ENCODE measurements around the gene ARHGEF17. TPM values are rescaled to one million over a fixed set of nuclear protein-coding genes. Genes with fewer than 3 reads are reported as not detected.

The ARHGEF17 gene
- total and polyA plus RNA-seq, 2 of the 8 experiments (the other 6 are each of a cell fraction or from before 2014, with no cell fraction given), result 11.3 to 14.6 TPM

DNA sequence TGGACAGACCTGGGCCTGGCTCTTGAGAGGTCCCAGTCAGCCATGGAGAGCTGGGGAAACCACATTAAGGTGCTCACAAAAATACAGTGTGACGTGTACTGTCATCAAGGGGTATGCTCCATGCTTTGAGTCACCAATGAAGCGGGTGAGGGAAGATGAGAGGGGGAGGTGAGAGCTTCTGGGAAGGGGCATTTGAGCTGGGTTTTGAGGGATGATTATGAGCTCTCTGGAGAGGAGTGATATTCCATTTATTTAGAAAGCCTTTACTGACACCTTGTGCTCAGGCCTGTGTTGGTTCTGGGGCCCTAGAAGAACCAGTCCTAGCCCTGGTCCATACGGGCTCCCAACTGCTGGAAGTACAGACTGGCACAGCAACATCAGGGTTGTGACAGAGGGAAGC, 10.4 kb upstream of the ARHGEF17 start:
- H4K20me1 ChIP-seq (replicated peaks in 1 of 2; ENCODE audit: control insufficient read depth in 1 of 2, insufficient read depth in 2 of 2, low read length in 2 of 2), result peaks cover 0 to 2% of the 10 kb centered on the region in 2 experiments
- no peak overlapping the region for H3K56ac ChIP-seq (replicated peaks; ENCODE audit: insufficient read length, low read depth, low read length)
- no peaks in the 10 kb centered on the region for H3K79me2 ChIP-seq (ENCODE audit: control insufficient read depth in 1 of 2, insufficient read depth in 2 of 2, low read length in 2 of 2)
- H3K9me3 ChIP-seq (ENCODE audit: insufficient read depth in 2 of 2, low read depth in 1 of 2, low read length in 1 of 2), result no peaks in the 10 kb centered on the region
- H3K4me3 ChIP-seq (ENCODE audit: extremely low read depth in 1 of 4, insufficient read depth in 2 of 4, low read depth in 3 of 4, low read length in 4 of 4), result no peak overlapping the region
- no peaks in the 10 kb centered on the region for H3K36me3 ChIP-seq (ENCODE audit: control insufficient read depth in 2 of 4, insufficient read depth in 4 of 4, low read length in 3 of 4)
- H3K18ac ChIP-seq (ENCODE audit: extremely low read depth, low read length), result no peak overlapping the region
- peaks cover 0 to 3% (median 2%) of the 10 kb centered on the region in 4 experiments; a peak in 3 of 7 replicates for H3K4me1 ChIP-seq (replicated peaks in 1 of 4; ENCODE audit: control insufficient read depth in 3 of 4, insufficient read depth in 4 of 4, low read length in 3 of 4)
- H3K14ac ChIP-seq (ENCODE audit: insufficient read length), result no peak overlapping the region
- ChIA-PET POLR2A (ENCODE audit: partially characterized antibody) (interaction anchor here (0.7 kb wide), 1 partner anchor 9 kb away, joined by 3 read pairs; no protein-coding TSS in a partner anchor), CTCF (ENCODE audit: partially characterized antibody) (interaction anchor here (0.7 to 19.0 kb wide), 24 partner anchors 9 to 410 kb away, joined by 3 to 233 read pairs (median 6); partner anchors contain the start of genes ARHGEF17 and P2RY6)
- DNase-seq (ENCODE audit: low read depth in 1 of 2, low spot score in 2 of 2), result no peak
- H3K27me3 ChIP-seq (replicated peaks in 1 of 4; ENCODE audit: control insufficient read depth in 3 of 4, extremely low read depth in 1 of 4, insufficient read depth in 3 of 4, low read length in 3 of 4), result peaks cover 0 to 19% (median 8%) of the 10 kb centered on the region in 4 experiments; a peak in 5 of 7 replicates
- H2AK5ac ChIP-seq (ENCODE audit: low read depth, low read length), result no peak overlapping the region
- H2AFZ ChIP-seq (ENCODE audit: low read length), result no peak overlapping the region
- H2BK15ac ChIP-seq (ENCODE audit: low read length), result no peak overlapping the region
- no peak overlapping the region for H4K8ac ChIP-seq (ENCODE audit: extremely low read depth, insufficient read depth, low read length)
- no peak for TF ChIP-seq CBX5 (IDR thresholded peaks at IDR 0.05; ENCODE audit: low read depth, low read length)
- TF ChIP-seq EGR1 (IDR thresholded peaks at IDR 0.05; ENCODE audit: borderline replicate concordance, low read depth, low read length), result no peak
- TF ChIP-seq CHD1 (IDR thresholded peaks at IDR 0.05; ENCODE audit: low read depth, low read length), result no peak
- TF ChIP-seq, protein P1, sequence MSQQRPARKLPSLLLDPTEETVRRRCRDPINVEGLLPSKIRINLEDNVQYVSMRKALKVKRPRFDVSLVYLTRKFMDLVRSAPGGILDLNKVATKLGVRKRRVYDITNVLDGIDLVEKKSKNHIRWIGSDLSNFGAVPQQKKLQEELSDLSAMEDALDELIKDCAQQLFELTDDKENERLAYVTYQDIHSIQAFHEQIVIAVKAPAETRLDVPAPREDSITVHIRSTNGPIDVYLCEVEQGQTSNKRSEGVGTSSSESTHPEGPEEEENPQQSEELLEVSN (IDR thresholded peaks at IDR 0.05), result no peak
- no peak for TF ChIP-seq CBX8 (IDR thresholded peaks at IDR 0.05; ENCODE audit: borderline replicate concordance, low read depth, low read length)
- no peak for TF ChIP-seq SAP30 (IDR thresholded peaks at IDR 0.05; ENCODE audit: insufficient read depth, insufficient replicate concordance, low read length)
- TF ChIP-seq ZNF274 (IDR thresholded peaks at IDR 0.05; ENCODE audit: borderline replicate concordance, extremely low read depth, low read length), result no peak
- no peak overlapping the region for H3K4ac ChIP-seq (replicated peaks; ENCODE audit: insufficient read length, low read depth, low read length)
- H3K23ac ChIP-seq (ENCODE audit: insufficient read length), result no peak overlapping the region
- FAIRE-seq, result no peak
- H2BK20ac ChIP-seq (ENCODE audit: low read length), result no peak overlapping the region
- no peak overlapping the region for H2BK120ac ChIP-seq (replicated peaks; ENCODE audit: low read depth, low read length)
- no peak overlapping the region for H3K27ac ChIP-seq (ENCODE audit: low read depth, low read length)
- no peak overlapping the region for H3K4me2 ChIP-seq (ENCODE audit: insufficient read depth in 1 of 2, low read depth in 2 of 2, low read length in 2 of 2)
- H4K5ac ChIP-seq (ENCODE audit: insufficient read length, low read depth, low read length), result no peak overlapping the region
- no peak overlapping the region for H2BK5ac ChIP-seq (ENCODE audit: low read depth, low read length)
- WGBS, 2 experiments (ENCODE audit: extremely low coverage in 1 of 2, insufficient coverage in 1 of 2, insufficient read length in 1 of 2, insufficient replicate concordance in 2 of 2, low coverage in 1 of 2, low lambda C conversion rate in 2 of 2, missing lambda C conversion rate in 1 of 2), result 89% methylated on average over 3 of the region's 3 CpGs; no CpG with 5 or more reads in 1 of the 2 experiments
- no peak overlapping the region for H3K9ac ChIP-seq (replicated peaks in 1 of 4; ENCODE audit: extremely low read depth in 1 of 4, low read depth in 3 of 4, low read length in 3 of 4)
- H3K23me2 ChIP-seq (ENCODE audit: low read depth, low read length), result peaks cover 2% of the 10 kb centered on the region; the same call in 1 of the 2 replicates
- H3K79me1 ChIP-seq (ENCODE audit: low read depth, low read length), result no peaks in the 10 kb centered on the region
- no peak overlapping the region for H4K91ac ChIP-seq (replicated peaks; ENCODE audit: insufficient read length, low read length)
- H2BK12ac ChIP-seq (ENCODE audit: low read depth, low read length), result no peak overlapping the region

Measured in H1 (cell line).